ENCODE measurements around the gene MRNIP. TPM values are rescaled to one million over a fixed set of nuclear protein-coding genes. Genes with fewer than 3 reads are reported as not detected.

Gene MRNIP
- total RNA-seq, 3 donors from 2014 or later (not counting 1 experiment from before 2014, with no cell fraction given) = 19.7 to 40.2 (median 25.4) TPM

GRCh38 chr5:179817890-179818745, 40.5 kb downstream of the MRNIP start:
- peak overlapping the region; percentile 100 for H3K27ac ChIP-seq (ENCODE audit: low read length)
- H3K4me3 ChIP-seq (ENCODE audit: low read length) = peak overlapping the region; percentile 50
- no peaks in the 10 kb centered on the region for H3K9me3 Mint-ChIP-seq
- WGBS (ENCODE audit: insufficient coverage) = 86% methylated on average over 14 of the region's 14 CpGs
- no peaks in the 10 kb centered on the region for H3K9me3 ChIP-seq (ENCODE audit: control insufficient read depth, insufficient read depth, low read length)
- no peaks in the 10 kb centered on the region for H3K36me3 Mint-ChIP-seq
- peaks cover 56% of the 10 kb centered on the region for H3K4me1 ChIP-seq (ENCODE audit: control insufficient read depth, insufficient read depth, low read length)
- peaks cover 0 to 3% of the 10 kb centered on the region in 2 donors for H3K27me3 Mint-ChIP-seq (ENCODE audit: low read depth in 2 of 2)
- ATAC-seq (no peak), DNase-seq (no peak)
- peak overlapping the region; percentile 88 for H3K4me3 Mint-ChIP-seq
- no peaks in the 10 kb centered on the region for H3K27me3 ChIP-seq (ENCODE audit: control insufficient read depth, insufficient read depth, low read length)
- intact Hi-C loops (cut with micrococcal nuclease) = no loop called here
- TF ChIP-seq, protein P1, sequence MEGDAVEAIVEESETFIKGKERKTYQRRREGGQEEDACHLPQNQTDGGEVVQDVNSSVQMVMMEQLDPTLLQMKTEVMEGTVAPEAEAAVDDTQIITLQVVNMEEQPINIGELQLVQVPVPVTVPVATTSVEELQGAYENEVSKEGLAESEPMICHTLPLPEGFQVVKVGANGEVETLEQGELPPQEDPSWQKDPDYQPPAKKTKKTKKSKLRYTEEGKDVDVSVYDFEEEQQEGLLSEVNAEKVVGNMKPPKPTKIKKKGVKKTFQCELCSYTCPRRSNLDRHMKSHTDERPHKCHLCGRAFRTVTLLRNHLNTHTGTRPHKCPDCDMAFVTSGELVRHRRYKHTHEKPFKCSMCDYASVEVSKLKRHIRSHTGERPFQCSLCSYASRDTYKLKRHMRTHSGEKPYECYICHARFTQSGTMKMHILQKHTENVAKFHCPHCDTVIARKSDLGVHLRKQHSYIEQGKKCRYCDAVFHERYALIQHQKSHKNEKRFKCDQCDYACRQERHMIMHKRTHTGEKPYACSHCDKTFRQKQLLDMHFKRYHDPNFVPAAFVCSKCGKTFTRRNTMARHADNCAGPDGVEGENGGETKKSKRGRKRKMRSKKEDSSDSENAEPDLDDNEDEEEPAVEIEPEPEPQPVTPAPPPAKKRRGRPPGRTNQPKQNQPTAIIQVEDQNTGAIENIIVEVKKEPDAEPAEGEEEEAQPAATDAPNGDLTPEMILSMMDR (IDR thresholded peaks at IDR 0.05) = no peak
- peak overlapping the region; percentile 97 to 98 for H3K27ac Mint-ChIP-seq
- H3K4me1 Mint-ChIP-seq = peaks cover 27 to 44% of the 10 kb centered on the region in 2 donors
- peaks cover 2% of the 10 kb centered on the region for H3K36me3 ChIP-seq (ENCODE audit: control insufficient read depth, insufficient read depth, low read length)

DNA sequence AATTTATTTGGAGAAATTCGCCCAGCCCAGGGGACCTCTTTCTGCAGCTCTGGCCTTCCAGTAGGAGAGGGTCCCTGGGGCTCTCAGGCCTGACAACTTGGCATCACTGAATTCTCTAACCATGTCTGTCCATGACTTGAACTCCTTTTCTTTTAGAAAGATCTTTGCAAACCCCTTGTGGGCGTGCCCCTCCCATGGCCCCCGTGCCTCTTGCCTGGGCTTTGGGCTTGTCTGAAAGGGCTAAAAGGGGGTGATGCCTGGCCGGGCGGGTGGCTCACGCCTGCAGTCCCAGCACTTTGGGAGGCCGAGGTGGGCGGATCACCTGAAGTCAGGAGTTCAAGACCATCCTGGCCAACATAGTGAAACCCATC, 41.2 kb downstream of the MRNIP start:
- peak overlapping the region; percentile 97 to 98 for H3K27ac Mint-ChIP-seq
- ATAC-seq (no peak), DNase-seq (no peak)
- H3K36me3 Mint-ChIP-seq = no peaks in the 10 kb centered on the region
- intact Hi-C loops (cut with micrococcal nuclease) = no loop called here
- WGBS (ENCODE audit: insufficient coverage) = 91% methylated on average over 8 of the region's 8 CpGs
- Histone ChIP-seq H3K27me3 (ENCODE audit: control insufficient read depth, insufficient read depth, low read length) (no peaks in the 10 kb centered on the region), H3K9me3 (ENCODE audit: control insufficient read depth, insufficient read depth, low read length) (no peaks in the 10 kb centered on the region), H3K36me3 (ENCODE audit: control insufficient read depth, insufficient read depth, low read length) (no peaks in the 10 kb centered on the region), H3K4me3 (ENCODE audit: low read length) (no peak overlapping the region), H3K27ac (ENCODE audit: low read length) (no peak overlapping the region), H3K4me1 (ENCODE audit: control insufficient read depth, insufficient read depth, low read length) (peaks cover 49% of the 10 kb centered on the region)
- H3K27me3 Mint-ChIP-seq (ENCODE audit: low read depth in 2 of 2) = peaks cover 0 to 3% of the 10 kb centered on the region in 2 donors
- peak overlapping the region; percentile 66 for H3K4me3 Mint-ChIP-seq
- peaks cover 20 to 38% of the 10 kb centered on the region in 2 donors for H3K4me1 Mint-ChIP-seq
- TF ChIP-seq, protein P1 (IDR thresholded peaks at IDR 0.05) = no peak
- H3K9me3 Mint-ChIP-seq = no peaks in the 10 kb centered on the region

GRCh38 chr5:179816796-179817469, 41.7 kb downstream of the MRNIP start:
- no peaks in the 10 kb centered on the region for H3K27me3 ChIP-seq (ENCODE audit: control insufficient read depth, insufficient read depth, low read length)
- Mint-ChIP-seq H3K36me3 (no peaks in the 10 kb centered on the region), H3K4me1 (peaks cover 15 to 33% of the 10 kb centered on the region in 2 donors), H3K4me3 (peak overlapping the region; percentile 66), H3K27ac (peak overlapping the region; percentile 97 to 98), H3K27me3 (ENCODE audit: low read depth in 2 of 2) (peaks cover 0 to 3% of the 10 kb centered on the region in 2 donors), H3K9me3 (no peaks in the 10 kb centered on the region)
- no peak overlapping the region for H3K27ac ChIP-seq (ENCODE audit: low read length)
- TF ChIP-seq, protein P1 (IDR thresholded peaks at IDR 0.05) = no peak
- H3K9me3 ChIP-seq (ENCODE audit: control insufficient read depth, insufficient read depth, low read length) = no peaks in the 10 kb centered on the region
- H3K36me3 ChIP-seq (ENCODE audit: control insufficient read depth, insufficient read depth, low read length) = no peaks in the 10 kb centered on the region
- ATAC-seq (no peak), DNase-seq (no peak)
- WGBS (ENCODE audit: insufficient coverage) = 4% methylated on average over 72 of the region's 72 CpGs
- intact Hi-C loops (cut with micrococcal nuclease) = no loop called here
- H3K4me1 ChIP-seq (ENCODE audit: control insufficient read depth, insufficient read depth, low read length) = peaks cover 44% of the 10 kb centered on the region
- H3K4me3 ChIP-seq (ENCODE audit: low read length) = no peak overlapping the region
